Measurements from ENCODE around the gene PANK1. TPM values are rescaled to one million over a fixed set of nuclear protein-coding genes. Genes with fewer than 3 reads are reported as not detected.

Gene PANK1
- total RNA-seq, 1 experiment from 2014 or later = 19.2 TPM

DNA sequence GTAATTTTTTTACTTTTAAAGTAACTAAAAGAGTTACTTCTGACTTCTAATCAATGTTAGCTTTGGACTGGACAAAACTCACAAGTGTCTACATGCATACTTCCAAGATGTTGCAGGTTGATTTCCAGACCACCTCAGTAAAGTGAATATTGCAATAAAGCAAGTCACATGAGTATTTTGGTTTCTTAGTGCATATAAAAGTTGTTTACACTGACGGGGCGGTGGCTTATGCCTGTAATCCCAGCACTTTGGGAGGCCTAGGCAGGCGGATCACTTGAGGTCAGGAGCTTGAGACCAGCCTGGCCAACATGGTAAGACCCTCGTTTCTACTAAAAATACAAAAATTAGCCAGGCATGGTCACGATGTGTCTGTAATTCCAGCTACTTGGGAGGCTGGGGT lies 40.8 kb downstream of the PANK1 start:
- no peak for TF ChIP-seq EZH2 (IDR thresholded peaks at IDR 0.05; ENCODE audit: borderline replicate concordance, low read depth, low read length, poor library complexity, severe bottlenecking)
- TF ChIP-seq, protein P1, sequence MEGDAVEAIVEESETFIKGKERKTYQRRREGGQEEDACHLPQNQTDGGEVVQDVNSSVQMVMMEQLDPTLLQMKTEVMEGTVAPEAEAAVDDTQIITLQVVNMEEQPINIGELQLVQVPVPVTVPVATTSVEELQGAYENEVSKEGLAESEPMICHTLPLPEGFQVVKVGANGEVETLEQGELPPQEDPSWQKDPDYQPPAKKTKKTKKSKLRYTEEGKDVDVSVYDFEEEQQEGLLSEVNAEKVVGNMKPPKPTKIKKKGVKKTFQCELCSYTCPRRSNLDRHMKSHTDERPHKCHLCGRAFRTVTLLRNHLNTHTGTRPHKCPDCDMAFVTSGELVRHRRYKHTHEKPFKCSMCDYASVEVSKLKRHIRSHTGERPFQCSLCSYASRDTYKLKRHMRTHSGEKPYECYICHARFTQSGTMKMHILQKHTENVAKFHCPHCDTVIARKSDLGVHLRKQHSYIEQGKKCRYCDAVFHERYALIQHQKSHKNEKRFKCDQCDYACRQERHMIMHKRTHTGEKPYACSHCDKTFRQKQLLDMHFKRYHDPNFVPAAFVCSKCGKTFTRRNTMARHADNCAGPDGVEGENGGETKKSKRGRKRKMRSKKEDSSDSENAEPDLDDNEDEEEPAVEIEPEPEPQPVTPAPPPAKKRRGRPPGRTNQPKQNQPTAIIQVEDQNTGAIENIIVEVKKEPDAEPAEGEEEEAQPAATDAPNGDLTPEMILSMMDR (conservative IDR thresholded peaks at IDR 0.05; ENCODE audit: low read depth, low read length) = no peak
- Histone ChIP-seq H3K9me3 (ENCODE audit: low read depth, low read length, poor library complexity, severe bottlenecking) (no peaks in the 10 kb centered on the region), H3K4me1 (ENCODE audit: insufficient read depth, low read length, poor library complexity, severe bottlenecking) (no peaks in the 10 kb centered on the region), H3K36me3 (ENCODE audit: insufficient read depth, low read length, poor library complexity, severe bottlenecking) (peaks cover 3% of the 10 kb centered on the region), H3K4me3 (ENCODE audit: low read depth, low read length, poor library complexity, severe bottlenecking) (no peak overlapping the region), H3K27me3 (replicated peaks; ENCODE audit: insufficient read depth, low read depth, low read length, poor library complexity) (no peaks in the 10 kb centered on the region), H3K27ac (ENCODE audit: low read depth, low read length, poor library complexity, severe bottlenecking) (no peak overlapping the region)
- ChIA-PET CTCF (interaction anchor here (0.6 kb wide), 1 partner anchor 370 kb away, joined by 3 read pairs; no protein-coding TSS in a partner anchor), POLR2A (ENCODE audit: low non-redundant PET) (no interaction called here)
- no TSS peak for BruUV-seq (replicated peaks)
- intact Hi-C loops (cut with micrococcal nuclease; ENCODE audit: unreplicated experiment) = no loop called here
- no peak for DNase-seq (ENCODE audit: low spot score)

DNA sequence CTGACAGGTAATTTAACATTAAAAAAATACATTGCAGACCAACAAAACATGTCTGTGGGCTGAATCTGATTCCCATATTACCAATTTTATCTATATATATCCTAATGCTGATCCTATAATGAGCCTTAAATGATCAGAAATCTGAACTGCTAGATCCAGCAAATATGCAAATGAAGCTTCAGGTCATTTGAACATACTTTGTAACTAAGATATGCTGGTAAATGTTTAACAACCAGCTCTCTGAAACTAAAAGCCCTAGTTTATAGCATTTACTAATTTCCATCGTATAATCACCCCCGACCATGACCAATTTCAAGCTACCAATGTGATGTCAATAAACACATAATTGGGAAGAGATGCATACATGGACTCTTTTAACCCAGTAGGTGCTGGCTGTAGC lies 42.1 kb downstream of the PANK1 start:
- intact Hi-C loops (cut with micrococcal nuclease; ENCODE audit: unreplicated experiment) = no loop called here
- POLR2A ChIA-PET (ENCODE audit: low non-redundant PET) = no interaction called here
- H3K27me3 ChIP-seq (replicated peaks; ENCODE audit: insufficient read depth, low read depth, low read length, poor library complexity) = no peaks in the 10 kb centered on the region
- no peaks in the 10 kb centered on the region for H3K9me3 ChIP-seq (ENCODE audit: low read depth, low read length, poor library complexity, severe bottlenecking)
- CTCF ChIA-PET = no interaction called here
- TF ChIP-seq EZH2 (IDR thresholded peaks at IDR 0.05; ENCODE audit: borderline replicate concordance, low read depth, low read length, poor library complexity, severe bottlenecking) = no peak
- TF ChIP-seq, protein P1 (conservative IDR thresholded peaks at IDR 0.05; ENCODE audit: low read depth, low read length) = no peak
- no peaks in the 10 kb centered on the region for H3K4me1 ChIP-seq (ENCODE audit: insufficient read depth, low read length, poor library complexity, severe bottlenecking)
- H3K27ac ChIP-seq (ENCODE audit: low read depth, low read length, poor library complexity, severe bottlenecking) = no peak overlapping the region
- no peak for DNase-seq (ENCODE audit: low spot score)
- H3K36me3 ChIP-seq (ENCODE audit: insufficient read depth, low read length, poor library complexity, severe bottlenecking) = peaks cover 3% of the 10 kb centered on the region
- BruUV-seq (replicated peaks) = no TSS peak
- H3K4me3 ChIP-seq (ENCODE audit: low read depth, low read length, poor library complexity, severe bottlenecking) = no peak overlapping the region

DNA sequence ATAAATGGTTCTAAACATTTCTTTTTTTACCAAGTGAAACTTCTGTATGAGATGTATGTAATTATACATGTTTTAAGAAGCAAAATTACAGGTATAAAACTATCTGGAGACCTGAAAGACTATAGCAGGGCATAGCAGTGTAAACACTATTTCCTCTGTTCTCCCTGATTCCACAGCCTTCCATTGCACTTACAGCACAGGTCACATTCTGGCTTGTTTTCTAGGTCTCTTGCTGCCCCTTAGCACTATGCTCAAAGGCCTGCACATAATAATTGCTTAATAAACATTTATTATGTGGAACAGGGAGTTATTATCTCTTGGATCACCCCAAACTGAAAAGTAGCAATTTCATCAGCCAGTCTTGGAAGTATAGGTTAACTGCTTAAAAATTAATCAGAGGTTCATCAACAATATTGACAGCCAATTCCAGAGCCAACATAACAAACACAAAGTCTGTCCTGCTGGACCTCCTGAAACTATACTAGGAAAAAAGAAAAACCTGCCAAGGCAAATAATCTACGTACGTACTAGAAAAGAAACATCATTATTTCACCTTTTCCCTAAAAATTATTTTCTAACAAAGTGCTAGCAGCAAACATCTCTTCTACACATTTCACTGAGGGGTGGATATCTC lies 43.2 kb downstream of the PANK1 start:
- no peaks in the 10 kb centered on the region for H3K4me1 ChIP-seq (ENCODE audit: insufficient read depth, low read length, poor library complexity, severe bottlenecking)
- no peaks in the 10 kb centered on the region for H3K27me3 ChIP-seq (replicated peaks; ENCODE audit: insufficient read depth, low read depth, low read length, poor library complexity)
- no peak overlapping the region for H3K4me3 ChIP-seq (ENCODE audit: low read depth, low read length, poor library complexity, severe bottlenecking)
- ChIA-PET POLR2A (ENCODE audit: low non-redundant PET) (no interaction called here), CTCF (no interaction called here)
- intact Hi-C loops (cut with micrococcal nuclease; ENCODE audit: unreplicated experiment) = no loop called here
- H3K27ac ChIP-seq (ENCODE audit: low read depth, low read length, poor library complexity, severe bottlenecking) = no peak overlapping the region
- H3K9me3 ChIP-seq (ENCODE audit: low read depth, low read length, poor library complexity, severe bottlenecking) = no peaks in the 10 kb centered on the region
- peaks cover 3% of the 10 kb centered on the region for H3K36me3 ChIP-seq (ENCODE audit: insufficient read depth, low read length, poor library complexity, severe bottlenecking)
- no peak for TF ChIP-seq EZH2 (IDR thresholded peaks at IDR 0.05; ENCODE audit: borderline replicate concordance, low read depth, low read length, poor library complexity, severe bottlenecking)
- TF ChIP-seq, protein P1 (conservative IDR thresholded peaks at IDR 0.05; ENCODE audit: low read depth, low read length) = no peak
- no TSS peak for BruUV-seq (replicated peaks)
- DNase-seq (ENCODE audit: low spot score) = no peak

Measured in A673 (cell line).